ENCODE data around the gene GTF2A1L.

The GTF2A1L gene

GRCh38 chr2:48728840-48729239 is 111.2 kb downstream of the GTF2A1L start:
- no peak for DNase-seq (ENCODE audit: low read depth in 2 of 2, low spot score in 1 of 2)
